DOHH2 (cell line): Measurements from ENCODE around the gene MYD88.

Experiments used
- H3F3A ChIP-seq: fragments of 200-600 bp; sonication (generic), shearing (Covaris generic); 2 replicates; pipeline ENCODE4 v1.6.0; 2016; ENCODE audit warnings: antibody characterized with exemption, mild to moderate bottlenecking; ENCODE audit not compliant: control insufficient read depth, insufficient read depth
- H3K27ac ChIP-seq: fragments of 200-600 bp; sonication (generic); 2 replicates; pipeline ENCODE4 v1.5.1; 2014; ENCODE audit warnings: low read depth, mild to moderate bottlenecking, low read length, moderate library complexity
- H3K27me3 ChIP-seq: fragments of 200-600 bp; sonication (generic); 2 replicates; pipeline ENCODE4 v1.6.1; 2014; ENCODE audit warnings: mild to moderate bottlenecking, low read length, mixed read lengths; ENCODE audit not compliant: control insufficient read depth
- H3K36me3 ChIP-seq: fragments of 200-600 bp; sonication (generic); 2 replicates; pipeline ENCODE4 v1.6.1; 2014; ENCODE audit warnings: mild to moderate bottlenecking, low read length, moderate library complexity, mixed read lengths; ENCODE audit not compliant: control insufficient read depth
- H3K4me1 ChIP-seq: fragments of 200-600 bp; sonication (generic); 2 replicates; pipeline ENCODE4 v1.6.1; 2014; ENCODE audit warnings: mild to moderate bottlenecking, low read length, mixed read lengths; ENCODE audit not compliant: control insufficient read depth
- H3K4me2 ChIP-seq: fragments of 200-600 bp; sonication (generic); 2 replicates; pipeline ENCODE4 v1.6.0; 2014; ENCODE audit warnings: mild to moderate bottlenecking, low read length, moderate library complexity
- H3K4me3 ChIP-seq: fragments of 200-600 bp; sonication (generic); 2 replicates; pipeline ENCODE4 v1.5.1; 2014; ENCODE audit warnings: mild to moderate bottlenecking, low read length, mixed read lengths
- H3K79me2 ChIP-seq: fragments of 200-600 bp; sonication (generic); 2 replicates; pipeline ENCODE4 v1.6.1; 2014; ENCODE audit warnings: mild to moderate bottlenecking, low read length, mixed read lengths; ENCODE audit not compliant: control insufficient read depth
- H3K9me2 ChIP-seq: fragments of 200-600 bp; sonication (generic); replicated peaks from 2 replicates; pipeline ENCODE4 v1.6.1; 2014; ENCODE audit warnings: mild to moderate bottlenecking, low read length, mixed read lengths; ENCODE audit not compliant: control insufficient read depth
- H3K9me3 ChIP-seq: fragments of 200-600 bp; sonication (generic); 2 replicates; pipeline ENCODE4 v1.6.1; 2014; ENCODE audit warnings: antibody characterized with exemption, low read length, mixed read lengths; ENCODE audit not compliant: control insufficient read depth, insufficient read depth
- H4K20me1 ChIP-seq: fragments of 200-600 bp; sonication (generic); 2 replicates; pipeline ENCODE4 v1.6.0; 2014; ENCODE audit warnings: low read depth, mild to moderate bottlenecking, antibody characterized with exemption, low read length, moderate library complexity; ENCODE audit not compliant: control insufficient read depth, insufficient read depth
- CTCF ChIP-seq: fragments of 200-600 bp; sonication (generic); IDR thresholded peaks from one replicate; pipeline ENCODE4 v1.5.1; 2014; ENCODE audit warnings: antibody characterized with exemption, mild to moderate bottlenecking, low read depth, low read length; ENCODE audit not compliant: poor library complexity, severe bottlenecking
- EZH2phosphoT487 ChIP-seq: fragments of 200-600 bp; sonication (generic); IDR thresholded peaks from 2 replicates; pipeline ENCODE4 v1.6.1; 2017; ENCODE audit warnings: borderline replicate concordance, mild to moderate bottlenecking, antibody characterized with exemption, low read length, moderate library complexity, mixed read lengths

Gene MYD88

GRCh38 chr3:38165722-38166387 is 27.4 kb downstream of the MYD88 start:
- peak overlapping the region; percentile 83 for H3K27ac ChIP-seq
- H3K4me1 ChIP-seq, result peaks cover 50% of the 10 kb centered on the region
- peaks cover 62% of the 10 kb centered on the region for H3K79me2 ChIP-seq
- peak overlapping the region; percentile 88 for H3K4me2 ChIP-seq
- TF ChIP-seq EZH2phosphoT487, result no peak
- no peak for TF ChIP-seq CTCF
- H3K4me3 ChIP-seq, result peak overlapping the region; percentile 94
- no peaks in the 10 kb centered on the region for H4K20me1 ChIP-seq
- no peaks in the 10 kb centered on the region for H3K27me3 ChIP-seq
- peaks cover 13% of the 10 kb centered on the region for H3F3A ChIP-seq
- no peaks in the 10 kb centered on the region for H3K9me3 ChIP-seq
- no peaks in the 10 kb centered on the region for H3K9me2 ChIP-seq
- H3K36me3 ChIP-seq, result peaks cover 9% of the 10 kb centered on the region

- Histone ChIP-seq H3F3A (peaks cover 13% of the 10 kb centered on the region), H3K79me2 (peaks cover 79% of the 10 kb centered on the region), H4K20me1 (peaks cover 11% of the 10 kb centered on the region; the same call in 1 of the 2 replicates), H3K9me3 (no peaks in the 10 kb centered on the region), H3K9me2 (no peaks in the 10 kb centered on the region), H3K27ac (no peak overlapping the region), H3K4me1 (peaks cover 50% of the 10 kb centered on the region), H3K4me3 (peak overlapping the region; percentile 94), H3K36me3 (peaks cover 9% of the 10 kb centered on the region), H3K4me2 (peak overlapping the region; percentile 88), H3K27me3 (no peaks in the 10 kb centered on the region)
- no peak for TF ChIP-seq CTCF
- TF ChIP-seq EZH2phosphoT487, result no peak
Observed at GRCh38 chr3:38167591-38167990, 29.1 kb downstream of the MYD88 start.

GRCh38 chr3:38168151-38169026 is 29.9 kb downstream of the MYD88 start:
- Histone ChIP-seq H3K4me1 (peaks cover 45% of the 10 kb centered on the region), H3K9me3 (no peaks in the 10 kb centered on the region), H3K36me3 (peaks cover 9% of the 10 kb centered on the region), H3F3A (peaks cover 5% of the 10 kb centered on the region; the same call in 1 of the 2 replicates), H3K4me3 (peak overlapping the region; percentile 24; the same call in 1 of the 2 replicates), H4K20me1 (peaks cover 11% of the 10 kb centered on the region; the same call in 1 of the 2 replicates), H3K79me2 (peaks cover 87% of the 10 kb centered on the region), H3K27ac (no peak overlapping the region), H3K4me2 (peak overlapping the region; percentile 88), H3K9me2 (no peaks in the 10 kb centered on the region), H3K27me3 (no peaks in the 10 kb centered on the region)
- TF ChIP-seq EZH2phosphoT487 (no peak), CTCF (no peak)
